HG03378 (cell line): ENCODE measurements around the gene GTF2H3.

Source experiments
- ATAC-seq: cut with Tn5 transposase; IDR thresholded peaks from one replicate; pipeline ENCODE4 v1.9.1; 2021; ENCODE audit warnings: mild to moderate bottlenecking, moderate library complexity; ENCODE audit not compliant: unreplicated experiment

GTF2H3 gene

DNA sequence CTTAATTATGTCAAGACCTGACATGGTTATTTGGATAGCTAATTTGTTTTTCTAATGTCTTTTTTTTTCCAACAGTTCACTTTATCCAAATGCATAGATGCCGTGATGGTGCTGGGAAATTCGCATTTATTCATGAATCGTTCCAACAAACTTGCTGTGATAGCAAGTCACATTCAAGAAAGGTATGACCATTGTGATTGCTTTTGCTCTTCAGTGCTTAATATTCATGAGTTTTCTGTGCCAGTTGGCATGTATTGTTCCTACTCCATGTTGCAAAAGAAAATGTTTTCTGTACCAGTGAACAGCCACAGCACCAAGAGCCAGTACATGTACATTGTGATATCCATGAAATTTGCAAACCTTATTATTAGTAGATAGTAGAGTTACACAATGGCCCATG, 11.8 kb downstream of the GTF2H3 start:
- ATAC-seq, result no peak

DNA sequence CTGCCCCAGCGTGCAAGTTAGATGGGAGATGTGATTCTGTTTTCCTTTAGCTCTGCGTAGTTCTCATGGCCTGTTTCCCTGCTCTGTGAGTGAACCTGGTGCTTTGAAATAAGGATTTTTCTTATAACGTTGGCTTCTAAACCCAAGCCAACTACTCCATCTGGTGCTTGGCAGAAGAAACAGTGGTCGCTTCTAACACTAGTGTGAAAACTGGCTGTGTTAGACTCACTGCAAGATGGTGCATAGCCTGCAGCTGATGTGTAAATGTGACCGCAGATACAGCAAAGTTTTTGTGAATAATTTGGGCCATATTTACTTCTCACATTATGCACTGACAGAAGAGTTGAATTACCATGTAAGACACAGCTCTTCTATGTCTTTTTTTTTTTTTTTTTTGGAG, 12.2 kb downstream of the GTF2H3 start:
- no peak for ATAC-seq

DNA sequence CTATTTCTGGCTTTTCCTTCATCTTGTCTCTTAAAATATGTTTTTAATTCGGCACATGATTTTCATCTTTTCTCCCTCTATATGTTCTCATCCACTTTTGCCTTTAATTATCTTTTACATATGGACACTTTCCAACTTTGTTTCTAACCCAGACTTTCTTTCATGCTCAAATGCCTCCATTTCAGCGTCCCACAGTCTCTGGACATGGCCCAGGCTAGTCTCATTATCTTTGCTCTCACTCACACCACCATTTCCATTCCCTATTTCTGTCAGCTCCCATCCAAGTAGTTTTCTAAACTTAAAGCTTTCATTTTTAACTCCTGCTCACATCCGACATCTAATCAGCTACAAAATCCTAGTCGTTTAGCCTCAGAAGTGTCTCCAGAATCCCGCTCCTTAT, 14.8 kb downstream of the GTF2H3 start:
- no peak for ATAC-seq

DNA sequence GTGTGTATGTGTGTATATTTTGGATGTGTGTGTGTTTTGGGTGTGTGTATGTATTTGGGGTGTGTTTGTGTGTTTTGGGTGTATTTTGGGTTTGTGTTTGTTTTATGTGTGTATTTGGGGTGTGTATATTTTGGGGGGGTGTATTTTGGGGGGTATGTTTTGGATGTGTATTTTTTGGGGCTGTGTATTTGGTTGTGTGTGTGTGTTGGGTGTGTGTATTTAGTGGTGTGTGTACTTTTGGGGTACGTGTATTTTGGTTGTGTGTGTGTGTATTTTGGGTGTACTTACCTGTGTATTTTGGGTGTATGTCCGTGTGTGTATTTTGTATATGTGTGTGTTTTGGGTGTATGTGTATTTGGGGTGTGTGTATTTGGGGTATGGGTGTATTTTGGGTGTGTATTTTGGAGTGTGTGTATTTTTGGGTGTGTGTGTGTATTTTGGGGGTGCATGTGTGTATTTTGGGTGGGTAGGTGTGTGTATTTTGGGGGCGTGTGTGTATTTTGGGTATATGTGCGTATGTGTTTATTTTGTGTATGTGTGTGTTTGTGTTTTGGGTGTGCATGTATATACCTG, 20.6 kb downstream of the GTF2H3 start:
- ATAC-seq, result no peak

GRCh38 chr12:123655420-123655819, 21.8 kb downstream of the GTF2H3 start:
- peak; percentile 90 for ATAC-seq

DNA sequence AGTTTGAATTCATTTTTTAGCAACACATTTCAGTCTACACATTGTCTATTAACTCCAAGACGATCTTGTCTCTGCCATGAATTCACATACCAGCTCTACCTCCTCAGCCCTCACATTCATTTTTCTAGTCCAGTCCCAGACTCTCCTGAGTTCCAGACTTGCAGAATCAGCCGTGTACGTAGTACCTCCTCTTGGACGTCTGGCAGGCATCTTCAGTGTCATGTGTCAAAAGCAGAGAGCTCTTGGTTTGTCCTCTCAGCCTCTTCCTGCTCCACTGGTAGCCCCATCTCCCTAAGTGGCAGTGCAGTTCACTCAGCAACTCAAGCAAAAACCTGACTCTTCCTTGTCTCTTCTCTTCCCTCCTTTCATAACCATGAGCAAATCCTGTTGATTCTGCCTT, 22.8 kb downstream of the GTF2H3 start:
- no peak for ATAC-seq

DNA sequence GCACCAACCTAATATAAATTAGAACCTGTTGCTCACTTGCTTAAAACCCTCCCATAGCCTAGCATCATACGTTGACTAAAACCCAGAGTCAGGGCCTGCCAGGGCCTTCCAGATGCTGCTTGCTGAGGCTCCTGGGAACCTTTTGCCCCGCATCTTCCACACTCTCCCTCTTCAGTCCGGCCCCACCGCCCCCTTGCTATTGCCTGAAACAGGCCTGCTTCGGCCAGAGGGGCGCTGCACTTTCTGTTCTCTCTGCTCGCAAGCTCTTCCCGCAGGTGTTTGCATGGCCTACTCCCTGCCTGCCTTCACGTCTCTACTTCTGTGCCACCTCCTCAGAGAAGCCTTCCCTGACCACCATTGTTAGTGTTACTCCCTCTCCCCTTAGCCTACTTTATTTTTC, 23.6 kb downstream of the GTF2H3 start:
- ATAC-seq, result no peak

DNA sequence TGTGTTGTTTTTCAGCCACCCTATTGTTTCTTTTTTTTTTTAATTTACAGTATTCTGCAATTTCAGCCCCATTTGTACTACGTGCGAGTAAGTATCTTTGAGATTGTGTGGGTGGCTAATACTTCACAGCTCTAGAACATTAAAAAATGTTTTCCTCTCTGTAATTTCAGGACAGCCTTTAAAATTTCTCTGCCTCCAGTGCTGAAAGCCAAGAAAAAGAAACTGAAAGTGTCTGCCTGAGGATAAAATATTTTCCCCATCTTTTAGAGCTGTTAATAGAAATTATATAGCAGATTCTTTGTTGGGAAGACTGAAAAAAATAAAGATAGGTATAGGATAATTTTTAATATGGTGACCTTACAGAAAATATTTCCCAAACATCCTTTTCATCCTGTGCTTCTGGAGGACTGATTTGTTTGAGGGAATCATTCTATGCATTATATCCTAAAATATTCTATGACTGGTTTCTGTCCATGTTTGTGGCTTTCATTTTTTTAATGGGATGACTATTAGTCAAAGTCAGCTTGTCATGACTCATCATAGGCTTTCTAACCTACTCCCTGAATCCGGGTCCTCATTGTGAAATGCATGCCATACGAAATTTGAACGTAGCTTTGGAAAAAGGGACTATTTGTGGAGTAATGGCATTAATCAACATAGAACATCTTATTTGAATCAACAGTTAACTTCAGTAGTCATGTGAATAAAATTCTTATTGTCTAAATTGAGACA, 26.5 kb downstream of the GTF2H3 start:
- ATAC-seq, result no peak

DNA sequence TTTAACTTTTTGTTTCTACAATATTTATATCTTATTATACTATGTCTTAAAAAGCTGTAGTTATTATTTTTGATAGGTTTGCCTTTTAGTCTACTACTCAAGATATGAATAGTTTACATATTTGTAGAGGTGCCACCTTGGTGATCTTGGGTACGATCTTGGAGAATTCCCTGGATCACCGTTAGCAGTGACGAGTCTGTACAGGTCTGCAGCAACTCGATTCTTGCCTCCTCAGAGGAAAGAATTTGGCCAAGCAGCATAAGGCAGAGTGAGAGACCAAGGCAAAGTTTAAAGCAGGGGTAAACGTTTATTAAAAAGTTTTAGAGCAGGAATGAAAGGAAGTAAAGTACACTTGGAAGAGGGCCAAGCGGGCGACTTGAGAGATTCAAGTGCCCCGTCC, 34.1 kb downstream of the GTF2H3 start:
- no peak for ATAC-seq

- ATAC-seq, result peak; percentile 88
These were observed 37.5 kb downstream of the GTF2H3 start, which contains the start of gene TCTN2 for GRCh38 chr12:123670882-123671728. Gene TCTN2 (plus strand): TSS chr12:123671113. CDS start chr12:123671241, 128 bp downstream.

DNA sequence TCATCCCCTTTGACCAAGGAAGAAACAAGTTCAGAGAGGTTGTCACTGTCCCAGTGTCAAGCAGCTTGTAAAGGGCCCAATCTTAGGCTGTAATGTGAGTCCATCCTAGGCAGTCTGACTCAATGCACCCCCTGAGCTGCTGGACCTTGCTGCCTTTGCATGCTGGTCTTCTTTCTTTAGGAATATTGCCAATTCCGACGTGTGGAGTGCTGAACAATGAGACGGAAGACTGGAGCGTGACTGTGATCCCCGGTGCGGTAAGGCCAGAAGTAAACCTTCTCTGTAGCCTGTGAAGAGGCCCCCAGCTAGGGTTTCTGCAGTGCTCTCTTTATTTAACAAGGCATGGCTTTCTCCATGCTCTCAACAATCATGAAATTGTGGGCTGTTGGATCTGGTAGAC, 38.2 kb downstream of the GTF2H3 start:
- no peak for ATAC-seq

DNA sequence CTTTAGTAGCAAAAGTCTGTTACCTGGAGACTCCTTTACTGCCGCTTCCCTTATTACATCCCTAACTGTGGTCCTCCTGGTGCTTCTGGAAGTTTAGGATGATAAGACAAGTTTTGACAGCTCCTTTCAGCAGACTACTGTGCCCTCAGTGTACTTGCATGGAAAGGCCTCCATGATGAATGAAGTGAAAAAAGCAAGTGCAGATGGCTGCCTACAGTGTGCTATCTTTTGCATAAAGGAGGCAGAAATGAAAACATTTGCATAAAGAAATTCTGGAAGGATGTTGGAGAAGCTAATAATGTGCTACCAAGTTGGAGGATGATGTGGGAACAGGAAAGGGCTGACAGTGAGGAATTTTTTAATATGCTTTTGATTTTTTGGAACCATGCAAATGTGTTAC, 41.8 kb downstream of the GTF2H3 start:
- no peak for ATAC-seq

- no peak for ATAC-seq
These were observed 43.1 kb downstream of the GTF2H3 start for GRCh38 chr12:123676616-123677320.

GRCh38 chr12:123678981-123679380, 45.4 kb downstream of the GTF2H3 start:
- no peak for ATAC-seq

GRCh38 chr12:123681605-123682004, 48.0 kb downstream of the GTF2H3 start:
- ATAC-seq, result peak; percentile 59

DNA sequence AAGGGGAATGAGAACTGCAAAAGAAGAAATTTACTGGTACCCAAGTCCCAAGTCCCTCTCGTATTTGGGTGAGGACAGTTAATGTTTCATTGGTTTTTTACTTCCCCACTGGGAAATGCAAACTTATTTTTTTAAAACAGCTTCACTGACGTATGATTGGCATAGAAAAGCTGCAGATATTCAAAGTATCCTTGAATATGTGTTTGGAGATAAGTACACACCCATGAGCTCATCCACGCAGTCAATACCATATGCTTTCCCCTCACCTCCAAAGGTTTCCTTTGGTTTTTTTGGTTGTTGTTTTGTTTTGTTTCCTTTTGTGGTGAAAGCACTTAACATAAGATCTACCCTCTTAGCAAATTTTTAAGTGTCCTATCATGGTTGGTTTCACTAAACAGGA, 50.3 kb downstream of the GTF2H3 start:
- no peak for ATAC-seq

GRCh38 chr12:123686636-123687190, 53.1 kb downstream of the GTF2H3 start:
- ATAC-seq, result no peak

GRCh38 chr12:123690191-123690840, 56.7 kb downstream of the GTF2H3 start:
- no peak for ATAC-seq

GRCh38 chr12:123696207-123696606, 62.6 kb downstream of the GTF2H3 start:
- no peak for ATAC-seq

DNA sequence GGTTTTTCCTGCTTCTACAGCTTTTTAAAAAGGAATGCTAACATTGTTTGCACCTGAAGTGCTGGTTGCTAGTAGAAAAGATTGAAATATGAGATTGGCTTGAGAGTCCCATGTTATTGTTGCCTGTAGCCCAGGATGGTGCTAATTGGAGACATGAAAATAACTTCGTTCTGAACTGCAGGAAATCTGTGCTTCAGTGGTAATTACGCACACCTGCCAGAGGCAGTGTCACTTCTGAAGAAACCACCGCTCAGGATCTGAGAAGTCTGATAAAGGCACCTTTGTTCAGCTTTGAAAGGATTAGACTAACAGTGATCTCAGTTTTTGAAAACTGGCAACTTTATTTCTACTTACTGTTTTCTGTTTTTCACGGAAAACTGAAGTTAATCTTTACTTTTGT, 63.0 kb downstream of the GTF2H3 start:
- ATAC-seq, result no peak
